Smooth muscle cell (in vitro differentiated cells): ENCODE results near the gene DLGAP3. TPM values are rescaled to one million over a fixed set of nuclear protein-coding genes. Genes with fewer than 3 reads are reported as not detected.

Experiments
- DNase-seq: peaks from one replicate; lab custom pipeline; 2025; ENCODE audit not compliant: unreplicated experiment; lab: John Stamatoyannopoulos, UW
- H2AFZ ChIP-seq: fragments of 200-600 bp; sonication (generic); 2 replicates; pipeline ENCODE4 v1.6.0; 2016; ENCODE audit warnings: antibody characterized with exemption, low read depth, mild to moderate bottlenecking
- H3F3A ChIP-seq: fragments of 200-600 bp; sonication (generic); 2 replicates; pipeline ENCODE4 v1.6.0; 2017; ENCODE audit warnings: antibody characterized with exemption, low read depth
- H3K27ac ChIP-seq: fragments of 200-600 bp; sonication (generic); 2 replicates; pipeline ENCODE4 v1.5.1; 2016; ENCODE audit warnings: low read depth, mild to moderate bottlenecking
- H3K27me3 ChIP-seq: fragments of 200-600 bp; sonication (generic); 2 replicates; pipeline ENCODE4 v1.6.1; 2016; ENCODE audit warnings: low read depth, mild to moderate bottlenecking
- H3K36me3 ChIP-seq: fragments of 200-600 bp; sonication (generic); 2 replicates; pipeline ENCODE4 v1.5.1; 2016; ENCODE audit warnings: low read depth
- H3K4me1 ChIP-seq: fragments of 200-600 bp; sonication (generic); 2 replicates; pipeline ENCODE4 v1.5.1; 2016; ENCODE audit warnings: low read depth
- H3K4me2 ChIP-seq: fragments of 200-600 bp; sonication (generic); 2 replicates; pipeline ENCODE4 v1.6.0; 2016; ENCODE audit warnings: mild to moderate bottlenecking
- H3K4me3 ChIP-seq: fragments of 200-600 bp; sonication (generic); 2 replicates; pipeline ENCODE4 v1.5.1; 2016; ENCODE audit warnings: mild to moderate bottlenecking
- H3K79me2 ChIP-seq: fragments of 200-600 bp; sonication (generic); 2 replicates; pipeline ENCODE4 v1.6.0; 2016; ENCODE audit warnings: low read depth, mild to moderate bottlenecking
- H3K9ac ChIP-seq: fragments of 200-600 bp; sonication (generic); 2 replicates; pipeline ENCODE4 v1.6.0; 2016; ENCODE audit warnings: low read depth
- H3K9me3 ChIP-seq: fragments of 200-600 bp; sonication (generic); replicated peaks from 2 replicates; pipeline ENCODE4 v1.5.1; 2016; ENCODE audit warnings: low read depth
- H4K20me1 ChIP-seq: fragments of 200-600 bp; sonication (generic); 2 replicates; pipeline ENCODE4 v1.6.0; 2016; ENCODE audit warnings: low read depth
- CTCF ChIP-seq: fragments of 200-600 bp; sonication (generic); IDR thresholded peaks from 2 replicates; pipeline ENCODE4 v1.5.1; 2017; ENCODE audit warnings: borderline replicate concordance, mild to moderate bottlenecking, antibody characterized with exemption; ENCODE audit not compliant: insufficient read depth, poor library complexity, severe bottlenecking
- WGBS: methylation state at CpG from one replicate; pipeline ENCODE4 v1.1.7; 2016; ENCODE audit warnings: low lambda C conversion rate; 5-methylcytosine and 5-hydroxymethylcytosine counted together
- polyA plus RNA-seq: library from polyadenylated mRNA; unstranded; fragments of >200 nt; fragmentation: Nextera tagmentation; extraction: Ambion mirVana; gene quantifications from 2 replicates; pipeline ENCODE4 v1.2.1, GENCODE V29; 2016
- total RNA-seq: library from RNA; depleted of rRNA; stranded (reverse); fragments of >200 nt; gene quantifications from 2 replicates; pipeline ENCODE4 v1.2.3, GENCODE V29; 2014

Gene DLGAP3
- total and polyA plus RNA-seq, 2 experiments from 2014 or later, result not detected

GRCh38 chr1:34845131-34845901, 84.1 kb downstream of the DLGAP3 start:
- H3K36me3 ChIP-seq, result no peaks in the 10 kb centered on the region
- WGBS, result 66% methylated on average over 16 of the region's 16 CpGs
- no peak overlapping the region for H3K9ac ChIP-seq
- peaks cover 100% of the 10 kb centered on the region for H4K20me1 ChIP-seq
- H2AFZ ChIP-seq, result no peak overlapping the region
- peaks cover 6% of the 10 kb centered on the region for H3K4me1 ChIP-seq
- H3F3A ChIP-seq, result no peaks in the 10 kb centered on the region
- H3K4me3 ChIP-seq, result no peak overlapping the region
- no peak overlapping the region for H3K4me2 ChIP-seq
- peaks cover 2% of the 10 kb centered on the region for H3K79me2 ChIP-seq
- no peaks in the 10 kb centered on the region for H3K27me3 ChIP-seq
- no peak for DNase-seq
- TF ChIP-seq CTCF, result no peak
- no peak overlapping the region for H3K27ac ChIP-seq
- no peaks in the 10 kb centered on the region for H3K9me3 ChIP-seq

GRCh38 chr1:34844252-34844634, 85.2 kb downstream of the DLGAP3 start:
- WGBS, result 47% methylated on average over 4 of the region's 4 CpGs
- Histone ChIP-seq H3K27ac (no peak overlapping the region), H3K4me1 (peaks cover 6% of the 10 kb centered on the region), H3K79me2 (no peaks in the 10 kb centered on the region), H3K9ac (no peak overlapping the region), H2AFZ (no peak overlapping the region), H4K20me1 (peaks cover 100% of the 10 kb centered on the region), H3K4me2 (no peak overlapping the region), H3K9me3 (no peaks in the 10 kb centered on the region), H3F3A (no peaks in the 10 kb centered on the region), H3K4me3 (no peak overlapping the region), H3K36me3 (no peaks in the 10 kb centered on the region), H3K27me3 (no peaks in the 10 kb centered on the region)
- DNase-seq, result no peak
- no peak for TF ChIP-seq CTCF

- Histone ChIP-seq H4K20me1 (peaks cover 93% of the 10 kb centered on the region), H3K4me3 (no peak overlapping the region), H3K27me3 (no peaks in the 10 kb centered on the region), H3K79me2 (no peaks in the 10 kb centered on the region), H3F3A (no peaks in the 10 kb centered on the region), H3K9ac (no peak overlapping the region), H3K4me1 (peaks cover 6% of the 10 kb centered on the region), H3K4me2 (no peak overlapping the region), H3K9me3 (no peaks in the 10 kb centered on the region), H3K36me3 (no peaks in the 10 kb centered on the region), H3K27ac (no peak overlapping the region), H2AFZ (no peak overlapping the region)
- no peak for DNase-seq
- no peak for TF ChIP-seq CTCF
- 62% methylated on average over 14 of the region's 14 CpGs for WGBS
These were observed 85.8 kb downstream of the DLGAP3 start for GRCh38 chr1:34843392-34844251.
